HG03378 (cell line): Measurements from ENCODE around the gene TST.

Experiments
- ATAC-seq: cut with Tn5 transposase; IDR thresholded peaks from one replicate; pipeline ENCODE4 v1.9.1; 2021; ENCODE audit warnings: mild to moderate bottlenecking, moderate library complexity; ENCODE audit not compliant: unreplicated experiment

TST gene

DNA sequence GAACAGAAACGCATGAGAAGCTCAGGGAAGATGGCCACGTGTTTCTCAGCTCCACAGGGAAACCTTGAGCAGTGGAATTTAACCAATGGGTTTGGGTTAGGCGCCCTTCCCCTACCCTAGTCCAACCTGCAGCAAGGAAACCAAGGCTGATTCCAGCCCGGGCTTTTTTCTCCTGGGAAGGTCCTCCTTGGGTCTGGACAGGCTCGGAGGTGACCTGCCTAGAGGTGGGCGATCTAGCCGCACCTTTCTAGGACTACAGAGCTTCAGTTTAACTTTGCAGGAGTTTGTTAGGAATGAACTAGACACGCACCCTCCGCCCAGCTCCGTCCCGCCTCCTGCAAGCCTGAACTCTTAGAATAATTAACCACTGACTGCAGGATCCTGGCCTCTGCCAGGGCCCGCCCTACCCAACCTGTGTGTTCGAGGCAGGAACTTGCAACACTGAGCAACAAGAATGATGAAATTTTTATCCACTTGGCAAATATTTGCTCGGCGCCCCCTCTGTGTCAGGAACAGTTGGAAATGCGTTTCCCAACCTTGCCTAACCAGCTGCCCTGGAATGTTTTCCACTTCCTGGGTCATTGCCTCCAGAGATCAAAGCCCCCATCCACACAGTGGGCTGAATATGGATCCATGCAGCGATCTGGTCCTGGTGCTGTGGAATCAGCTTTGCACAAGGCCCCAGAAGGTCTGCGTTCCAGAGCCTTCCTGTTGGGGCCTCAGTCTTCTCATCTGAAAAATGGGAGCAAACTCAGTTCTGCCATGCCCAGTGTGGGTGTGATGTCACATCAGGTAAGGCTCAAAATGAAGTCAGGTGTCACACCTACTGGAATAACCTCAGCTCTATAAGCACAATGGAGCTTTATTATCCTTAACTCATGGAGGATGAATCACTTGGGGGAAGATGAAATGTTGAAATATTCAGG, 13.6 kb upstream of the TST start:
- ATAC-seq: no peak

DNA sequence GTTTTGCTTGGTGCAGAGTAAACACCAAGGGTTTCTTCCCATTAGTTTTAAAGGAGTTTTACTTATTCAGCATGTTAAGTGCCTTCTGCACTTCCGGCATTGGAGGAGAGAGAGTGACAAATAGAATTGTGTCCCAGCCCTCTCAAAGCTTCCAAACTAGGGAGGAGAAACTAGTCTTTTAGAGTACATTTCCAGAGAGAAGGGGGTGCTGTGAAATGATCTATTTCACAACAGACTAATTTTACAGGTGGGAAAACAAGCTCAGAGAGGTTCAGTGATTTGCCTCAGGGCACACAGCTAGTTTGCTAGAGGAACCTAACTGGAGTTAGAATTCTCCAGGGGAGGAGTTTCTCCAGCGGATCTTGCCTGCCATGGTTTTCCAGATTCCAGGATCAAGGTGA, 12.9 kb upstream of the TST start:
- ATAC-seq: no peak

DNA sequence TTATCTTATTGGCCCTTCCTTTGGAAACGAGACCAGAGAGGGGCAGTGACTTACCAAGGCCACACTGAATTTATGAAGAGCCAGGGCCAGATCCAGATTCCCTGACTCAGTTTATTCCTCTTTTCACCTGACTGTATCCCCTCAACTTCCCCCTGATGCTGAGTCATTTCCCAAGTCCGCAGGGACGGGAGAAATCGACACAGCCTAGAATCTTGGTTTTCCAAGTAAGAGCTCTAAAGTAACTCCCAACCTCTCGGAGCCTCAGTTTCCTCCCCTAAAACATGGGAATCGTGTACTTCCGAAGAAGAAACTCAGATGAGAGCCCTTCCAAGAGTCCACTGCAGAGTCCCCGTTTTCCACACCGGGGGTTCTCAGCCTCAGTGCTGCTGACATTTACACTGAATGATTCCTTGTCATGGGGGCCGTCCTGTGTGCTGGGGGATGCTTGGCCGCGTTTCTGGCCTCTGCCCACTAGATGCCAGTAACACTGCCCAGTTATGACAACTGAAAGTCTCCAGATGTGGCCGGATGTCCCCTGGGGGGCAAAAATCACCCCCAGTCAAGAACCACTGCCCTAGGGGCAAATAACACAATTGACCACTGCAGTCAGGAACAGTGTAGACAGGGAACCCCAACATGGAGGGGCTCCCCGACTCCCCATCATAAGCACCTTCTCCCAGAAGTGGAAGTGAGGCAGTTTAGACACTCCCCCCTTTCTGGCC, 11.5 kb upstream of the TST start:
- ATAC-seq: no peak

- no peak for ATAC-seq
Measured at GRCh38 chr22:37028692-37029674, 9.7 kb upstream of the TST start.

DNA sequence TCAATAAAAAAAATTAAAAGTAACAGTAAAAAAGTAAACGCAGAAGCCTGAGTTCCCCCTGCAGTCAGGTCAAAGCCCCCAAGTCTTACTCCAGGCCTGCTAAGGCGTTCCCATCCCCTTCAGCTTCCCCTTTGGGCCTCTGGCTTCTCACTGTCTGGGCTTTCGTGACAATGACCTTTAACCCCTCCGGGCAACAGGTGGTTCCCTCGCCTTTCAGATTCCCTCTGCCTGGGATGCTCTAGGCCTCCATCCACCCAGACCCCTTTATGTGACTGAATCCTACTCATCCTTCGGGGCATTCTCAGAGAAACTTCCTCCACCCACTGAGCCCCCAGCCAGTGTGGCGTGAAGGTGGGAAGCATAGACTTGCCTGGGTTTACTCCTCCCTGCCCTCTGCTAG, 8.3 kb upstream of the TST start:
- no peak for ATAC-seq

DNA sequence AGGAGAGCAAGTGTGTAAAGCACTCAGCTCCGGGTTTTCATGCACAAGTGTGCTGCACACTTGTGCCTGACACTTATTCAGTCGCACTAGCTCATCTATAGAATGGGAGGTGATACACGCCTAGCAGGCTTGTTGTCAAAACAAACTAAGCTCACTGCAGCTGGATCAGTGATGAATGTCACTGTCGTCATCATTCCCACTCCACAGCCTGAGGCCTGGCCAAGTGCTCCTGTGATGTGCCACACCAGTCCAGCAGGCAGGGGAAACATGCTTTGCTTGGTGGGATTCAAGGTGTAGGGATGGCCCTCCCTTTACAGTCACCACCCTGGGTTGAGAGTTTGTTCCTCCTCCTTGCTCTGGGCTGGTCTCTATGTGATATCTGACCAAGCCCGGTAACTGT, 7.1 kb upstream of the TST start:
- no peak for ATAC-seq

- ATAC-seq: no peak
Measured at GRCh38 chr22:37025500-37026070, 6.3 kb upstream of the TST start.

- no peak for ATAC-seq
Measured at GRCh38 chr22:37024339-37025157, 5.3 kb upstream of the TST start.

DNA sequence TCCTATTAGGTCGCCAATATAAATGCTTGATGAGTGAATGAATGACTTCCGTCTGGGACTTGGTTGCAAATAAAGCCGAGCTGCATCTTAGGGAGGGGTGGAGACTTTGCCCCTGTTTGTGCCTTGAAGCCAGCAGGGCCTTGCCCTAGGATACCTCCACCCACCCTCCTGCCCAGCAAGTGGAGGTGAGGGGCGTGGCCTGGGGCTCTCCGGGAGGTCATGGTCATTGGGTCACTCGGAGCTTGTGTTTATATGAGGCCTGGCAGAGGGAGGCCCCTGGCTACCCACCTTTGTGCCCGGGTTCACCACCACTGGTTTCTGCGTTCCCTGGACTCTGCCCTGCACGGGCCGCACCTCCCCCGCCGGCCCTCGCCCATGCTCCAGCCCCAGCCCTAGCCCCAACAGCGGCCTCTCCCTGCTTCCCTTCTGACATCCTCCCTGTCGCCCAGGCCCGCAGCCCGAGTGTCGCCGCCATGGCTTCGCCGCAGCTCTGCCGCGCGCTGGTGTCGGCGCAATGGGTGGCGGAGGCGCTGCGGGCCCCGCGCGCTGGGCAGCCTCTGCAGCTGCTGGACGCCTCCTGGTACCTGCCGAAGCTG, 4.6 kb upstream of the TST start:
- no peak for ATAC-seq

DNA sequence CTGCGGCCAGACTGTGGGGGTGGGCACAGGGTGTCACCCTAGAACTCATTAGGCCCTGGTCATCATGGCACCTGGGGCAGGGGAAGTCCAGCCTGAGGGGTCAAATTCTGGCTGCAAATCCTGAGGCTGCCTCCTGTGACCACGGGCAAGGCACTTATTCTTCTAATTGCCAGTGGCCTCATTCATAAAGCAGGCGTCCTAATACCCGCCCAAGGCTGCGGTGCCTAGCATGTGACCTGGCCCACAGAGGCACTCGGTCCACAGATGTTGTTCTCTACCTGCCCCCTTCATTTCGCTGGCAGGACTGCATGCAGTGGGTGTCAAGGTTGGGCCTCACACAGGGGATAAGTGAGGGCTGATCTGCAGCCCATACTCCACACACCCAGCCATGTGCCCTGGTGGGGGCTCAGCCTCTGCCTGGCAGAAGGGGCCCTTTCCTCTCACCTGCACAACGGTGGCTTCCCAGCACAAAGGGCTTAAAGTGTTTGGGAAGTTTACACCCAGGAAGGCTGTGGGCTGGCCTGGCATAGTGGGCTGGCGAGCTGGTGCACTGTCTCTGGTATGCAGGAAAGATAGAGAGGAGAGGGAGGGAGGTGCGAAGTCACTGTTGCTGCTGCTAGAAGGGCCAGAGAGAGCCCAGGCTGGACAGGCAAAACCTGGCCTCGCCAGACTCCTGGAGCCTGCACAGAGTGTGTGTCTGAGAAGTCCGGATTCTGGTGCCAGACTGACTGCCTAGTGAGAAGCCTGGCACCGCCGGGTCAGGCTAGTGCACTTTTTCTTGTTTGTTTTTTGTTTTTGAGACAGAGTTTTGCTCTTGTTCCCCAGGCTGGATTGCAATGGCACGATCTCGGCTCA, 3.5 kb upstream of the TST start:
- ATAC-seq: no peak

GRCh38 chr22:37021710-37022482, 2.6 kb upstream of the TST start:
- no peak for ATAC-seq

DNA sequence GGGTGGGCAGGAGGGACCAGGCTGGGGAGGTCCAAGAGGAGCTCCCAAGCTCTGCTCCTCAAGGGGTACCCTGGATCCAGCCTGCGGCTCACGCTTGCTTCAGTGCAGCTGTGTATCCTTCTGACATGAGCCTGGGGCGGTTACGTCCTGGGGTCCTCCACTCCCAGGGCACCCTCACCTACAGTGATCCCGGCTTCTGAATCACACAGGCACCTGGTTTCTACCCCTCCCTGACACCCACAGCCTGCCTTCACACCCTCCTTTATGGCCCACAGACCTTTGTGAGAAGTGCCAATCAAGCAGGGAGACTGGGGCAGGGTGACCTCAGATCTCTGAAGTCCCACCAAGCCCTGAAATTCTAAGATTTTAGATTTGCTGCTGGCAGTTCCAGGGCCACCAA, 1.8 kb upstream of the TST start:
- no peak for ATAC-seq

DNA sequence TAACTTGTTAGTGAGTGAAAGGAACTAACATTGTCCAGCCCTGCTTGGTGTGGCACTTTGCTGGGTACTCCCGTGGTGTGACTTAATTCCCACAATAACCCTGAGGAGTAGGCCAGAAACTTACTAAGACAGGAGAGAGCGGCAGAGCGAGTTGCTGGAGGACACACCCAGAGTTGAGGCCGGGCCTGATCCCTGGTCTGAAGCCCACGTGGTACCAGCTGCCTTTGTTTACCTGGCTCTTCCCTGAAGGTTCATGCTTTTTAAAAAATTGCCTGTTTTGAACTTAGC, 889 bp upstream of the TST start:
- ATAC-seq: no peak

GRCh38 chr22:37018815-37019308, 385 bp downstream of the TST start:
- no peak for ATAC-seq

DNA sequence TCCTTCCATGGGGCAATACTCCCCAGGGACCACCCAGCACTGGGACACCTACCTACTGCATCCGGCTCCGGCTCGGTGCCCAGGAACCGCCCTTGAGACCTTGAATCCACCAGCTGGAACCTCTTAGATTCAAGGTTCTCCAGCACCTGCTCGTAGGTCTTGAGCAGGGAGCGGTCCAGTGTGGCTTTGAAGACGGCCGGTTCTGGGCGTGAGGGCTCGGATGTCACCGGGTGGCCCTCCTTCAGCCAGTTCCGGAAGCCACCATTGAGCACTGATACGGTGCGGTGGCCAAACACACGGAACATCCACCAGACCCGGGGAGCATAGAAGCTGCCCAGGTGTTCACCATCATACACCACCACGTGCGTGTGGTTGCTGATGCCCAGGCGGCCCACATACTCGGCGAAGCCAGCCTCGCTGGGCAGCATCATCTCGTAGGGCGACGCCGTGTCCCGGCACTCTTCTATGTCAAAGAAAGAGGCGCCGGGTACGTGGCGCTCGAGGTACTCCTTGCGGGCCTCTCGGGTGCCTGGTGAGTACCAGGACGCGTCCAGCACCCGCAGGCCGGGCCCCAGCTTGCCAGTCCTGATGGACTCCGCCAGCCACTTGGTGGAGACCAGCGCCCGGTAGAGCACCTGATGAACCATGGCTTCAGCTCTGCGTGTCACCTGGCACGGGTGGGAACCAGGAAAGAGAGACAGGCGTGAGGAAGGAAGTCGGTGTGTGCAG, 997 bp downstream of the TST start:
- ATAC-seq: no peak

DNA sequence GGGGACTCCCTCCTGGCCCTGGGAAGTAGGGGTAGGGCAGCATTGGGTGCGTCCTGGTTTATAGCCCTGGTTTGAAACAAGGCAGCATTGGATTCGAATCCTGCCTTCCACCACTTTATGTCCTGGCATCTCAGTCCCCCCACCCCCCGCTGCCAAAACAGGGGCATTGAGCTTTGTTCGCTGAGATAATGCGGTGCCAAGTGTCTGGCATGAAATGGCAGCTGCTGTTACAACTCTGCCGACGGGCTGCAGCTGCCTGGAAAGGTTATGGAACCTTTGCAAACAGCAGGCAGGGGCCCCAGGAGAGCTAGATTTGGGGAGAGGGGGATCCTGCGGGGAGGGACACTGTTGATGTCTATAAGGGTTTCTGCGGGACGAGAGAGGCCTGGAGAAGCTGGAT, 1.9 kb downstream of the TST start:
- ATAC-seq: no peak
